Parathyroid adenoma (tissue), 2 donors: ENCODE data around the gene VDAC1.
"Not testable (repeated sequence)": the region's sequence is repeated elsewhere in the genome, so short reads cannot be mapped to it uniquely, and the experiment has no call there.

ENCODE experiments used
- H2AFZ ChIP-seq: fragments of 300-600 bp; sonication (generic); one replicate; pipeline ENCODE4 v1.7.0; 2017; ENCODE audit warnings: antibody characterized with exemption, mild to moderate bottlenecking
- H3K27ac ChIP-seq: fragments of 300-600 bp; sonication (generic); one replicate; pipeline ENCODE4 v1.7.0; 2017
- H3K27me3 ChIP-seq: fragments of 300-600 bp; sonication (generic); one replicate; pipeline ENCODE4 v1.7.0; 2017; ENCODE audit warnings: low read length; ENCODE audit not compliant: control insufficient read depth, insufficient read depth
- H3K36me3 ChIP-seq: fragments of 300-600 bp; sonication (generic); one replicate; pipeline ENCODE4 v1.7.0; 2017; ENCODE audit warnings: low read length; ENCODE audit not compliant: control insufficient read depth, insufficient read depth
- H3K4me1 ChIP-seq: fragments of 300-600 bp; sonication (generic); one replicate; pipeline ENCODE4 v1.7.0; 2017; ENCODE audit warnings: control low read depth
- H3K4me2 ChIP-seq: fragments of 300-600 bp; sonication (generic); one replicate; pipeline ENCODE4 v1.7.0; 2017; ENCODE audit warnings: low read length
- H3K4me3 ChIP-seq: fragments of 300-600 bp; sonication (generic); one replicate; pipeline ENCODE4 v1.7.0; 2017; ENCODE audit warnings: low read depth, low read length
- H3K79me2 ChIP-seq: fragments of 300-600 bp; sonication (generic); one replicate; pipeline ENCODE4 v1.7.0; 2017; ENCODE audit warnings: control low read depth
- H3K9ac ChIP-seq: fragments of 300-600 bp; sonication (generic); one replicate; pipeline ENCODE4 v1.7.0; 2017; ENCODE audit warnings: mild to moderate bottlenecking
- H3K9me3 ChIP-seq: fragments of 300-600 bp; sonication (generic); one replicate; pipeline ENCODE4 v1.7.0; 2017; ENCODE audit warnings: low read length; ENCODE audit not compliant: control insufficient read depth
- TF ChIP-seq, protein P1 (sequence below): fragments of 300-600 bp; sonication (generic); IDR thresholded peaks from one replicate; pipeline ENCODE4 v1.7.0; 2017; ENCODE audit warnings: antibody characterized with exemption, mild to moderate bottlenecking
- donor health status: primary hyperparathyroidism.

The VDAC1 gene

DNA sequence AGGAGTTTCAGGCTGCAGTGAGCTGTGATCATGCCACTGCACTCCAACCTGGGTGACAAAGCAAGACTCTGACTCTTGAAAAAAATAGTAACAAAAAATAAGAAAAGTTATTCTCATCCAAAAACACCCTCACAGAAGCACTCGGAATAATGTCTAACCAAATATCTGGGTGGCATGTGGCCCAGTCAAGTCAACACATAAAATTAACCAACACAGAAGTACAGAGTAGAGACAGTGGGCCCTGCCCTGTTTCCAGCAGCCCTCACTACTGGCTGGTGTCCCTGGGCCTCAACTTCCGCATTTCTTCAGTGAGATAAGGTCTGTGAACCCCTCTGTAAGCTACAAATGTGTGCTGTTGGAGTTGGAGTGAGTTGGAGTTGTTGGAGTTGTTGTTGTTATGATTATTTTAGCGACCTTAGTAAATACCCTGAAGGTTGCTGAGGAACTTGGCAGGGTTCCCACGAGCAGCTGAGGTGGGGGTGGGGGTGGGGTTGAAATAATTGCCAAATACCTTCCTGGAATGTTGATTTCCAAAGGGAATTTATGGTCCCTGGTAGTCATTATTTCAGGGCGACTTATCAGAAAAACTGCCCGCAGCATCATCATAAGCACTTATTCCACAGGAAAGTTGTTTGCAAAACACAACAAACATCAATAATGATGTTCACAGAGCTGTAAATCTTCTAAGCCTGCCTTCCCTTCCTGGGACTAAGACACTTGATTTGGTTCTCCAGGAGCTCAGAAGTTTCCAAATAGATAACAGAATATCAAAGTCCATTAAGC, 66.5 kb downstream of the VDAC1 start:
- no peaks in the 10 kb centered on the region for H3K4me1 ChIP-seq
- H3K4me3 ChIP-seq = no peak overlapping the region
- no peak overlapping the region for H3K27ac ChIP-seq
- TF ChIP-seq, protein P1, sequence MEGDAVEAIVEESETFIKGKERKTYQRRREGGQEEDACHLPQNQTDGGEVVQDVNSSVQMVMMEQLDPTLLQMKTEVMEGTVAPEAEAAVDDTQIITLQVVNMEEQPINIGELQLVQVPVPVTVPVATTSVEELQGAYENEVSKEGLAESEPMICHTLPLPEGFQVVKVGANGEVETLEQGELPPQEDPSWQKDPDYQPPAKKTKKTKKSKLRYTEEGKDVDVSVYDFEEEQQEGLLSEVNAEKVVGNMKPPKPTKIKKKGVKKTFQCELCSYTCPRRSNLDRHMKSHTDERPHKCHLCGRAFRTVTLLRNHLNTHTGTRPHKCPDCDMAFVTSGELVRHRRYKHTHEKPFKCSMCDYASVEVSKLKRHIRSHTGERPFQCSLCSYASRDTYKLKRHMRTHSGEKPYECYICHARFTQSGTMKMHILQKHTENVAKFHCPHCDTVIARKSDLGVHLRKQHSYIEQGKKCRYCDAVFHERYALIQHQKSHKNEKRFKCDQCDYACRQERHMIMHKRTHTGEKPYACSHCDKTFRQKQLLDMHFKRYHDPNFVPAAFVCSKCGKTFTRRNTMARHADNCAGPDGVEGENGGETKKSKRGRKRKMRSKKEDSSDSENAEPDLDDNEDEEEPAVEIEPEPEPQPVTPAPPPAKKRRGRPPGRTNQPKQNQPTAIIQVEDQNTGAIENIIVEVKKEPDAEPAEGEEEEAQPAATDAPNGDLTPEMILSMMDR = no peak
- H3K9ac ChIP-seq = no peak overlapping the region
- no peaks in the 10 kb centered on the region for H3K79me2 ChIP-seq
- no peaks in the 10 kb centered on the region for H3K27me3 ChIP-seq
- no peak overlapping the region for H2AFZ ChIP-seq
- no peak overlapping the region for H3K4me2 ChIP-seq
- H3K36me3 ChIP-seq = no peaks in the 10 kb centered on the region
- H3K9me3 ChIP-seq = no peaks in the 10 kb centered on the region

DNA sequence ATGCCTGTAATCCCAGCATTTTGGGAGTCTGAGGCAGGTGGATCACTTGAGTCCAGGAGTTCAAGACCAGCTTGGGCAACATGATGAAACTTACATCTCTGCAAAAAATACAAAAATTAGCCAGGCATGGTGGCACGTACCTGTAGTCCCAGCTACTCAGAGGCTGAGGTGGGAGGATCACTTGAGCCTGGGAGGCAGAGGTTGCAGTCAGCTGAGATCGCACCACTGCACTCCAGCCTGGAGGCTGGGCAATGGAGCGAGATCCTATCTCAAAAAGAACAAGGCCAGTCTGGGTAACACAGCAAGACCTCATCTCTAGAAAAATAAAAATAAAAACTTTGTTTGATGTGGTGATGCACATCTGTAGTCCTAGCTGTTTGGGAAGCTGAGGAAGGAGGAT, 67.1 kb downstream of the VDAC1 start:
- not testable (repeated sequence) for H3K9me3 ChIP-seq, H3K27ac ChIP-seq, H3K4me2 ChIP-seq

DNA sequence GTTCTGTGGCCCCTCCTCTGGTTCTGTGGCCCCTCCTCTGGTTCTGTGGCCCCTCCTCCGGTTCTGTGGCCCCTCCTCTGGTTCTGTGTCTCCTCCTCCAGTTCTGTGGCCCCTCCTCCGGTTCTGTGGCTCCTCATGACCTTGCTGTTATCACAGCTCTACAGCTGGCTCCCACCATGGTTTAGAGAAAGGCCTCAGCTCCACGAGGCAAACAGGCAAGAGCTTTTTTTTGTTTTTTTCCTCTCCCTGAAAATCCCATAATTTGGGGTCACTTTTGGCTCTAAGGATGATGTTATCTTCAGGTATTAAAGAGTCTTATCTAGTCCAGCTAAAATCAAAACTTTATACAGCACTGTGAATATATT, 68.1 kb downstream of the VDAC1 start:
- H3K27me3 ChIP-seq = no peaks in the 10 kb centered on the region
- H3K9me3 ChIP-seq = no peaks in the 10 kb centered on the region
- TF ChIP-seq, protein P1 = no peak
- no peak overlapping the region for H2AFZ ChIP-seq
- no peak overlapping the region for H3K27ac ChIP-seq
- no peak overlapping the region for H3K9ac ChIP-seq
- no peaks in the 10 kb centered on the region for H3K79me2 ChIP-seq
- no peaks in the 10 kb centered on the region for H3K36me3 ChIP-seq
- H3K4me1 ChIP-seq = no peaks in the 10 kb centered on the region
- H3K4me3 ChIP-seq = no peak overlapping the region
- H3K4me2 ChIP-seq = no peak overlapping the region

More for the DNA sequence above, 67.1 kb downstream of the VDAC1 start:
- not testable (repeated sequence) for H2AFZ ChIP-seq, H3K4me3 ChIP-seq, H3K9ac ChIP-seq, H3K4me1 ChIP-seq, H3K79me2 ChIP-seq, H3K27me3 ChIP-seq, H3K36me3 ChIP-seq

DNA sequence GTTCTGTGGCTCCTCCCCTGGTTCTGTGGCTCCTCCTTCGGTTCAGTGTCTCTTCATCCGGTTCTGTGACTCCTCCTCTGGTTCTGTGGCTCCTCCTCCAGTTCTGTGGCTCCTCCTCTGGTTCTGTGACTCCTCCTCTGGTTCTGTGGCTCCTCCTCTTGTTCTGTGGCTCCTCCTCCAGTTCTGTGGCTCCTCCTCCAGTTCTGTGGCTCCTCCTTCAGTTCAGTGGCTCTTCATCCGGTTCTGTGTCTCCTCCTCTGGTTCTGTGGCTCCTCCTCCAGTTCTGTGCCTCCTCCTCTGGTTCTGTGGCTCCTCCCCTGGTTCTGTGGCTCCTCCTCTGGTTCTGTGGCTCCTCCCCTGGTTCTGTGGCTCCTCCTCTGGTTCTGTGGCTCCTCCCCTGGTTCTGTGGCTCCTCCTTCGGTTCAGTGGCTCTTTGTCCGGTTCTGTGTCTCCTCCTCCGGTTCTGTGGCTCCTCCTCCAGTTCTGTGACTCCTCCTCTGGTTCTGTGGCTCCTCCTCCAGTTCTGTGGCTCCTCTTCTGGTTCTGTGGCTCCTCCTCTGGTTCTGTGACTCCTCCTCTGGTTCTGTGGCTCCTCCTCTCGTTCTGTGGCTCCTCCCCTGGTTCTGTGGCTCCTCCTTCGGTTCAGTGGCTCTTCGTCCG, 68.7 kb downstream of the VDAC1 start:
- not testable (repeated sequence) for H3K4me1 ChIP-seq, H3K4me2 ChIP-seq, H3K79me2 ChIP-seq, H3K27ac ChIP-seq, H3K4me3 ChIP-seq, H3K9me3 ChIP-seq, H3K27me3 ChIP-seq, H3K36me3 ChIP-seq, H3K9ac ChIP-seq, H2AFZ ChIP-seq

DNA sequence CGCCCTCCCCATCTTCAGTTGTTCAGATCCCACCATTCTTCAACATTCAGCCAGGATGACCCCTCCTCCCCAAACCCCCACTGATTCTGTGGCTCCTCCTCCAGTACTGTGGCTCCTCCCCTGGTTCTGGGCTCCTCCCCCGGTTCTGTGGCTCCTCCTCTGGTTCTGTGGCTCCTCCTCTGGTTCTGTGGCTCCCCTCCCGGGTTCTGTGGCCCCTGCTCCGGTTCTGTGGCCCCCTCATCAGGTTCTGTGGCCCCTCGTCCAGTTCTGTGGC, 69.2 kb downstream of the VDAC1 start:
- Histone ChIP-seq H3K27me3 (no peaks in the 10 kb centered on the region), H3K27ac (no peak overlapping the region), H3K79me2 (no peaks in the 10 kb centered on the region), H3K4me1 (no peaks in the 10 kb centered on the region), H3K4me2 (no peak overlapping the region), H3K4me3 (no peak overlapping the region), H3K9ac (no peak overlapping the region), H3K36me3 (no peaks in the 10 kb centered on the region), H2AFZ (no peak overlapping the region), H3K9me3 (no peaks in the 10 kb centered on the region)
- TF ChIP-seq, protein P1 = no peak
